Osteocyte (in vitro differentiated cells): ENCODE measurements around the gene ANKRD34B. TPM values are rescaled to one million over a fixed set of nuclear protein-coding genes. Genes with fewer than 3 reads are reported as not detected.

Experiments
- DNase-seq: peaks from one replicate; pipeline ENCODE4 v3.0.0; 2021; ENCODE audit warnings: mixed read lengths; ENCODE audit not compliant: unreplicated experiment; ENCODE audit errors: extremely low spot score
- H3K27ac Mint-ChIP-seq: one replicate; pipeline ENCODE4 v1.8.0; 2021; ENCODE audit warnings: mild to moderate bottlenecking, mixed read lengths; ENCODE audit not compliant: unreplicated experiment
- H3K27me3 Mint-ChIP-seq: one replicate; pipeline ENCODE4 v1.8.0; 2021; ENCODE audit warnings: mixed read lengths; ENCODE audit not compliant: unreplicated experiment
- H3K36me3 Mint-ChIP-seq: one replicate; pipeline ENCODE4 v1.8.0; 2021; ENCODE audit warnings: mixed read lengths; ENCODE audit not compliant: unreplicated experiment
- H3K4me1 Mint-ChIP-seq: one replicate; pipeline ENCODE4 v1.8.0; 2021; ENCODE audit warnings: mixed read lengths; ENCODE audit not compliant: unreplicated experiment
- H3K4me3 Mint-ChIP-seq: one replicate; pipeline ENCODE4 v1.8.0; 2021; ENCODE audit warnings: mild to moderate bottlenecking, moderate library complexity, mixed read lengths; ENCODE audit not compliant: unreplicated experiment
- H3K9me3 Mint-ChIP-seq: one replicate; pipeline ENCODE4 v1.8.0; 2021; ENCODE audit warnings: mixed read lengths; ENCODE audit not compliant: unreplicated experiment
- total RNA-seq: library from RNA; stranded (reverse); gene quantifications from 2 replicates; pipeline ENCODE4 v1.2.1, GENCODE V29; 2021
- TF ChIP-seq, protein P1 (sequence below): fragments of 200-600 bp; sonication (generic); IDR thresholded peaks from 2 replicates; pipeline ENCODE4 v1.5.0; 2021; ENCODE audit warnings: antibody characterized with exemption, mild to moderate bottlenecking, moderate library complexity

Gene ANKRD34B
- total RNA-seq, 1 donor from 2014 or later, result not detected

DNA sequence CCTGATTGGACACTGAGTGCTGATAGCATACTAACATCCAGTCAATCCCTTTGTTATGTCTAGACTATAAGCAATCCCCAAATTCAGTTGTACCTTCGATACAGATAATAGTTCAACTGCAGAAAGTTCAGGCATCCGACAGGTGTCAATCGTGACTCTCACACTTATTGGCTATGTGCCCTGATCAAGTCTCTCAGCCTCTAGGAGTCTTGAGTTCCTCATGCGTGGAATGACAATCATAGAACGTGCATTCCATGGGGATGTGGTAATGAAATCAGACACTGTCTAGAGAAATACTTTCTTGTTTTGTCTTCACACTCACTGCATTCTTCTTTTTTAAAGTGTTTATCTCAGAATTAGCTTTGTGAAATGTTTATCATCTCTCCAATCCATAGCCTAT lies 4.8 kb downstream of the ANKRD34B start:
- Mint-ChIP-seq H3K36me3 (no peaks in the 10 kb centered on the region), H3K27ac (no peak overlapping the region), H3K27me3 (peaks cover 58% of the 10 kb centered on the region), H3K4me3 (no peak overlapping the region), H3K4me1 (peaks cover 8% of the 10 kb centered on the region), H3K9me3 (no peaks in the 10 kb centered on the region)
- no peak for DNase-seq
- TF ChIP-seq, protein P1, sequence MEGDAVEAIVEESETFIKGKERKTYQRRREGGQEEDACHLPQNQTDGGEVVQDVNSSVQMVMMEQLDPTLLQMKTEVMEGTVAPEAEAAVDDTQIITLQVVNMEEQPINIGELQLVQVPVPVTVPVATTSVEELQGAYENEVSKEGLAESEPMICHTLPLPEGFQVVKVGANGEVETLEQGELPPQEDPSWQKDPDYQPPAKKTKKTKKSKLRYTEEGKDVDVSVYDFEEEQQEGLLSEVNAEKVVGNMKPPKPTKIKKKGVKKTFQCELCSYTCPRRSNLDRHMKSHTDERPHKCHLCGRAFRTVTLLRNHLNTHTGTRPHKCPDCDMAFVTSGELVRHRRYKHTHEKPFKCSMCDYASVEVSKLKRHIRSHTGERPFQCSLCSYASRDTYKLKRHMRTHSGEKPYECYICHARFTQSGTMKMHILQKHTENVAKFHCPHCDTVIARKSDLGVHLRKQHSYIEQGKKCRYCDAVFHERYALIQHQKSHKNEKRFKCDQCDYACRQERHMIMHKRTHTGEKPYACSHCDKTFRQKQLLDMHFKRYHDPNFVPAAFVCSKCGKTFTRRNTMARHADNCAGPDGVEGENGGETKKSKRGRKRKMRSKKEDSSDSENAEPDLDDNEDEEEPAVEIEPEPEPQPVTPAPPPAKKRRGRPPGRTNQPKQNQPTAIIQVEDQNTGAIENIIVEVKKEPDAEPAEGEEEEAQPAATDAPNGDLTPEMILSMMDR, result no peak

DNA sequence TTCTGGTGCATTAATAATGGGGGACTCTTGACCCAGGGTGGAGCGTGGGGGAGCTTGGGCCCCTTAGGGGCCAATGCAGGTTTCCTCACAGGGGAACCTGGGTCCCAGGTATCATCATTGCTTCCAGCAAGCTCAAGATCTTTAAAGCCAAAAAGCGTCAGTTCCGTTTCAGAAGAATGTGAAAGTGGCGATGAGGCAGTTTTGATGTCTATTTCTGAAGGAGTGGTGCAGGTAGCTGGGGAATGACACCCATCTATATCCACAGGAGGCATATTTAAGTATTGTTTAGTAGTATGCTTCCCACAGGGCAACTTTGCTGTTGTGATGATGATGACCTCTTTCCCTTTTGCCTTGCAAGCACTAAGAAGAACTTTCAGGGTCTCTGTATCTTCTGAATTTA lies 10.8 kb downstream of the ANKRD34B start:
- Mint-ChIP-seq H3K4me1 (peaks cover 5% of the 10 kb centered on the region), H3K9me3 (no peaks in the 10 kb centered on the region), H3K4me3 (no peak overlapping the region), H3K27ac (no peak overlapping the region), H3K36me3 (no peaks in the 10 kb centered on the region), H3K27me3 (peaks cover 64% of the 10 kb centered on the region)
- no peak for DNase-seq
- TF ChIP-seq, protein P1, result no peak

DNA sequence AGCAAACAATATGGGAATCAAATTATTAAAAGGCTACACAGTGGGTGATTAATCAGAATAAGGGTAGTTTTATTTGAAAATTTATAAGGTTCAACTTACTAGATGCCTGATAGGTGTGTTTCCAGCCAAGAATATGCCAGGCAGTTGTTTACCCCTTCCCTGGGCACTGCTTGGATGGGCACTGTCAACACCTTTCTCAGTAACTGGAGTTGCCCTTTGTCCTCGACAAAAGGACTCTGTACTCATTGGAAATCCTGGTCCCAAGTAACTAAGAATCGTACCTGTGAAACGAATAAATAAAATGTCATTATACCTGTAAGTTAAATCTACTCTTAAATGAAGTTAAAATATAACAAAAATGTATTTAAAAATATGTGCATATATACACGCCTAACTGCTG lies 15.0 kb downstream of the ANKRD34B start:
- Mint-ChIP-seq H3K27ac (no peak overlapping the region), H3K36me3 (no peaks in the 10 kb centered on the region), H3K9me3 (no peaks in the 10 kb centered on the region), H3K4me3 (no peak overlapping the region), H3K27me3 (peaks cover 54% of the 10 kb centered on the region), H3K4me1 (no peaks in the 10 kb centered on the region)
- TF ChIP-seq, protein P1, result no peak
- DNase-seq, result no peak

DNA sequence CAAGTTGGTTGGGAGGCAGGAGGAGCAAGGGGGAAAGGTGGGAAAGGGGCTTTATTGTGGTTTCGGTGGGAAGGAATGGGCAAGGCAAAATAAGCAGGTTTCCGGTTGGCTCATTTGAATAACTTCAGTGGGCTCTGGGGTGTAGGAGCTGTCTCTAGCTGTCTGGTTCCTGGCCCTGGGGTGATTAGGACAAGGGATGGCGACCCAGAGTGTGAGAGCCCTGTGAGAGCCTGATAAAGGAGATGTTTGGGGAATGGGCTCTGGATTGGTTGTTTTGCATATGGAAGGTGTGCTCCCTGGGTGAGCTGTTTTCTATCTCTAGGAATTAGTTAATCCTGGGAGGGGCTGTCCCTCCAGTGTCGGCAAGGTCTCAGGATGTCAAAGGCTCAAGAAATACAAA lies 15.4 kb downstream of the ANKRD34B start:
- TF ChIP-seq, protein P1, result no peak
- no peaks in the 10 kb centered on the region for H3K9me3 Mint-ChIP-seq
- peaks cover 56% of the 10 kb centered on the region for H3K27me3 Mint-ChIP-seq
- DNase-seq, result no peak
- no peaks in the 10 kb centered on the region for H3K4me1 Mint-ChIP-seq
- H3K36me3 Mint-ChIP-seq, result no peaks in the 10 kb centered on the region
- H3K27ac Mint-ChIP-seq, result no peak overlapping the region
- no peak overlapping the region for H3K4me3 Mint-ChIP-seq

DNA sequence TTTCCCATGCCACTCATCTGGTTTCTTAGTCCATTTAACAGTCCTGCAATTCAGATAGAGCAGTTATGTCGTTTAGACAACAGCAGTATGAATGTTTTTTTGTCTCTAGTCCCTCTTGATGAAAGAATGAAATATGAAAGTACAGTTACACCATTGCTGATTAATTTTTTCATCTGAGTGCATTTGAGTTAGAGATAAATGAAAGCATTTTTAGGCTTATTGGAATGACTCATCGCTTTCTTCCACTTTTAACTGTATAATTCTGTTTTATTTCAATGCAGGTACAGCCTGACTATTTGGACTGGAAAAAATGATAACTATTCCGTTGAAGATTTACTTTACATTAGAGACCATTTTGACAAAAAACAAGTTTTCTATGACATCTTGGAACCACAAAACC lies 28.7 kb downstream of the ANKRD34B start:
- TF ChIP-seq, protein P1, result no peak
- H3K27ac Mint-ChIP-seq, result no peak overlapping the region
- H3K9me3 Mint-ChIP-seq, result peaks cover 11% of the 10 kb centered on the region
- peaks cover 2% of the 10 kb centered on the region for H3K36me3 Mint-ChIP-seq
- no peaks in the 10 kb centered on the region for H3K27me3 Mint-ChIP-seq
- H3K4me1 Mint-ChIP-seq, result no peaks in the 10 kb centered on the region
- DNase-seq, result no peak
- H3K4me3 Mint-ChIP-seq, result no peak overlapping the region
